Neural progenitor cell (in vitro differentiated cells): ENCODE data around the gene IBTK.

Experiments used
- EZH2phosphoT487 ChIP-seq: fragments of 200-600 bp; sonication (generic); IDR thresholded peaks from 2 replicates; pipeline ENCODE4 v1.6.1; 2017; ENCODE audit warnings: antibody characterized with exemption
- TF ChIP-seq, protein P1 (sequence below): fragments of 200-600 bp; sonication (generic); IDR thresholded peaks from 2 replicates; pipeline ENCODE4 v1.5.1; 2017; ENCODE audit warnings: antibody characterized with exemption, mild to moderate bottlenecking

GRCh38 chr6:82144007-82144851 is 103.3 kb downstream of the IBTK start:
- TF ChIP-seq, protein P1, sequence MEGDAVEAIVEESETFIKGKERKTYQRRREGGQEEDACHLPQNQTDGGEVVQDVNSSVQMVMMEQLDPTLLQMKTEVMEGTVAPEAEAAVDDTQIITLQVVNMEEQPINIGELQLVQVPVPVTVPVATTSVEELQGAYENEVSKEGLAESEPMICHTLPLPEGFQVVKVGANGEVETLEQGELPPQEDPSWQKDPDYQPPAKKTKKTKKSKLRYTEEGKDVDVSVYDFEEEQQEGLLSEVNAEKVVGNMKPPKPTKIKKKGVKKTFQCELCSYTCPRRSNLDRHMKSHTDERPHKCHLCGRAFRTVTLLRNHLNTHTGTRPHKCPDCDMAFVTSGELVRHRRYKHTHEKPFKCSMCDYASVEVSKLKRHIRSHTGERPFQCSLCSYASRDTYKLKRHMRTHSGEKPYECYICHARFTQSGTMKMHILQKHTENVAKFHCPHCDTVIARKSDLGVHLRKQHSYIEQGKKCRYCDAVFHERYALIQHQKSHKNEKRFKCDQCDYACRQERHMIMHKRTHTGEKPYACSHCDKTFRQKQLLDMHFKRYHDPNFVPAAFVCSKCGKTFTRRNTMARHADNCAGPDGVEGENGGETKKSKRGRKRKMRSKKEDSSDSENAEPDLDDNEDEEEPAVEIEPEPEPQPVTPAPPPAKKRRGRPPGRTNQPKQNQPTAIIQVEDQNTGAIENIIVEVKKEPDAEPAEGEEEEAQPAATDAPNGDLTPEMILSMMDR = no peak
- no peak for TF ChIP-seq EZH2phosphoT487
